OCI-LY7 (cell line): Measurements from ENCODE around the gene ANO10.

Experiments
- CTCF ChIP-seq: fragments of 200-600 bp; sonication (generic); conservative IDR thresholded peaks from 2 replicates; pipeline ENCODE4 v1.5.1; 2014; ENCODE audit warnings: mild to moderate bottlenecking, antibody characterized with exemption, low read length, moderate library complexity, mixed read lengths
- EZH2phosphoT487 ChIP-seq: fragments of 200-600 bp; sonication (generic); IDR thresholded peaks from 2 replicates; pipeline ENCODE4 v1.6.1; 2018; ENCODE audit warnings: low read depth, borderline replicate concordance, mild to moderate bottlenecking, mixed run types, antibody characterized with exemption, low read length, moderate library complexity, mixed read lengths

GRCh38 chr3:43515208-43515917, 106.4 kb downstream of the ANO10 start:
- TF ChIP-seq CTCF (no peak), EZH2phosphoT487 (no peak)
